Measurements from ENCODE around the gene MRTFB. TPM values are rescaled to one million over a fixed set of nuclear protein-coding genes. Genes with fewer than 3 reads are reported as not detected.

Gene MRTFB
- polyA plus RNA-seq, 1 experiment, result 6.2 TPM

DNA sequence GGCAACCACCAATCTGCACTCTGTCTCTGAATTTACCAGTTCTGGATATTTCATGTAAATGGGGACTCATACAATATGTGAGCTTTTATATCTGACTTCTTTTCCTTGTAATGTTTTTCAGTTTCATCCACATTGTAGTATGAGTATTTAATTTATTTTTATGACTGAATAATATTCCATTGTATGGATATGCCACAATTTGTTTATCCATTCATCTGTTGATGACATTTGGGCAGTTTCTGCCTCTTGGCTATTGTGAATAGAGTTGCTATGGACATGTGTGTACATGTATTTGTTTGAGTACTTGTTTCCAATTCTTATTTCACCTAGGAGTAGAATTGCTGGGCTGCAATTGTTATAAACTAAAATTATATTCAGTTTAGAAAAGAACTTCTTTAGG is 126.9 kb downstream of the MRTFB start:
- TF ChIP-seq, protein P1, sequence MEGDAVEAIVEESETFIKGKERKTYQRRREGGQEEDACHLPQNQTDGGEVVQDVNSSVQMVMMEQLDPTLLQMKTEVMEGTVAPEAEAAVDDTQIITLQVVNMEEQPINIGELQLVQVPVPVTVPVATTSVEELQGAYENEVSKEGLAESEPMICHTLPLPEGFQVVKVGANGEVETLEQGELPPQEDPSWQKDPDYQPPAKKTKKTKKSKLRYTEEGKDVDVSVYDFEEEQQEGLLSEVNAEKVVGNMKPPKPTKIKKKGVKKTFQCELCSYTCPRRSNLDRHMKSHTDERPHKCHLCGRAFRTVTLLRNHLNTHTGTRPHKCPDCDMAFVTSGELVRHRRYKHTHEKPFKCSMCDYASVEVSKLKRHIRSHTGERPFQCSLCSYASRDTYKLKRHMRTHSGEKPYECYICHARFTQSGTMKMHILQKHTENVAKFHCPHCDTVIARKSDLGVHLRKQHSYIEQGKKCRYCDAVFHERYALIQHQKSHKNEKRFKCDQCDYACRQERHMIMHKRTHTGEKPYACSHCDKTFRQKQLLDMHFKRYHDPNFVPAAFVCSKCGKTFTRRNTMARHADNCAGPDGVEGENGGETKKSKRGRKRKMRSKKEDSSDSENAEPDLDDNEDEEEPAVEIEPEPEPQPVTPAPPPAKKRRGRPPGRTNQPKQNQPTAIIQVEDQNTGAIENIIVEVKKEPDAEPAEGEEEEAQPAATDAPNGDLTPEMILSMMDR (IDR thresholded peaks at IDR 0.05; ENCODE audit: insufficient read depth, low read depth, low read length), result no peak
- ChIA-PET CTCF (interaction anchor here (2.5 kb wide), 1 partner anchor 12 kb away, joined by 10 read pairs; no protein-coding TSS in a partner anchor), POLR2A (no interaction called here)

DNA sequence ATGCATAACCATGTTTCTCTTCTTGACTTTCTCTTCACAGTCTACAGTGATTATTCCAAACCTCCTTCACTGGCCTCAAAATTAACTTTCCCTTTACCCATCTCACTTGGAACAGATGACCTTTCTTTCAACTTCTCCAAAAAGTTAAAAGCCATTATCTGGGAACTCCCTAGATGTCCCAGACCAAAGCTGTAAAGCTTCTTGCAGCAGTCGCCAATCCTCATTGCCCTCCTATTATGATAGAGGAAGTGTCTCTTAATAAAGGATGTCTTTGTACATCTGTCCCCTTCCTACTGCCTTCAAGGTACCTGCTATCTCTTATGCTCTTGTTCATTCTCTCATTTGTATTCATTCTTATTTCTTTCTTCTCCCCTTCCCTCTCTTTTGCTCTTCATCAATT is 127.5 kb downstream of the MRTFB start:
- POLR2A ChIA-PET, result no interaction called here
- TF ChIP-seq, protein P1 (IDR thresholded peaks at IDR 0.05; ENCODE audit: insufficient read depth, low read depth, low read length), result no peak
- CTCF ChIA-PET, result interaction anchor here (1.6 to 2.3 kb wide), 2 partner anchors 8 to 12 kb away, joined by 5 to 13 read pairs; no protein-coding TSS in a partner anchor

More for the DNA sequence above, 126.9 kb downstream of the MRTFB start:
- DNase-seq (ENCODE audit: low read depth), result no peak
- no peaks in the 10 kb centered on the region for H3K36me3 ChIP-seq (ENCODE audit: control insufficient read depth, insufficient read depth, low read length)
- no peak overlapping the region for H3K4me3 ChIP-seq (ENCODE audit: low read depth, low read length)
- no peaks in the 10 kb centered on the region for H3K27me3 ChIP-seq (ENCODE audit: control insufficient read depth, insufficient read depth, low read length)

DNA sequence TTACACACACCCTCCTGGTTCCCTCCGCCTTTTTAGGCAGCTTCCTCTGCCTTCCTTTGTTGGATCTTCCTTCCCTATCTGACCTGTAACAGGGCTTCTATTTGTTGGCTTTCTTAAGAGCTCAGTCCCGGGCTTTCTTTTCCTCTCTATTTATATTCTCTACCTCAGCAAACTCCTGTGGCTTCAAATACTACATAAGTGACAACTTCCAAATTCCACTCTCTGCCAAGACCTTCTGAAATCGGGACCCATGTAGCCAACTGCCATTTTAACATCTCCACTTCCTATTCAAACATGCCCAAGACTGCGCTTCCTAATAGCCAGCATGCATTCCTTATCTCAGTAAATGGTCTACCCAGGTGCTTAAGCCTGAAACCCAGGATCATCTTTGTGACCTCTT is 128.1 kb downstream of the MRTFB start:
- TF ChIP-seq, protein P1 (IDR thresholded peaks at IDR 0.05; ENCODE audit: insufficient read depth, low read depth, low read length), result no peak
- Histone ChIP-seq H3K4me3 (ENCODE audit: low read depth, low read length) (no peak overlapping the region), H3K27me3 (ENCODE audit: control insufficient read depth, insufficient read depth, low read length) (no peaks in the 10 kb centered on the region), H3K36me3 (ENCODE audit: control insufficient read depth, insufficient read depth, low read length) (no peaks in the 10 kb centered on the region)
- POLR2A ChIA-PET, result no interaction called here
- CTCF ChIA-PET, result interaction anchor here (1.2 to 2.3 kb wide), 3 partner anchors 9 to 30 kb away, joined by 3 to 13 read pairs (median 5); no protein-coding TSS in a partner anchor
- no peak for DNase-seq (ENCODE audit: low read depth)

More for the DNA sequence above, 127.5 kb downstream of the MRTFB start:
- Histone ChIP-seq H3K4me3 (ENCODE audit: low read depth, low read length) (no peak overlapping the region), H3K27me3 (ENCODE audit: control insufficient read depth, insufficient read depth, low read length) (no peaks in the 10 kb centered on the region), H3K36me3 (ENCODE audit: control insufficient read depth, insufficient read depth, low read length) (no peaks in the 10 kb centered on the region)
- no peak for DNase-seq (ENCODE audit: low read depth)

DNA sequence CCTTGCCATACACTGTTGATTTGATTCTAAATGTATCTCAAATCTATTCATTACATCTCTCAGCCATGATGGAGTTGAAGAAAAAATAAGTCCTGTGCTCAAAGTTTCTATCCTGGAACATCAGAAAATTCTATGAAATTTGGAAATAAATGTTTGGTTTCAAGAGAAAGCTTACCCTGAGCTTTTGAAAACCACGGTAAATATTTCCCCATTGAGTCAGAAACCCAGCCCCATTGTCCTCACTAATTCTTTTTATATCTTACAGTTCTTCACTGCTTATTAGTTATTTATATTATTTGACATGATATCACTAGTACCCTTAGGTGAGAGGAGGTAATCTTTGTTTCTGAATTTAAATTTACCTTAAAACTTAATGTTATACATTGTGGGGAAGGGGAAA is 128.5 kb downstream of the MRTFB start:
- ChIA-PET CTCF (interaction anchor here (1.2 to 2.3 kb wide), 4 partner anchors 9 to 30 kb away, joined by 3 to 13 read pairs (median 4); no protein-coding TSS in a partner anchor), POLR2A (interaction anchor here (0.6 kb wide), 1 partner anchor 36 kb away, joined by 3 read pairs; no protein-coding TSS in a partner anchor)
- TF ChIP-seq, protein P1 (IDR thresholded peaks at IDR 0.05; ENCODE audit: insufficient read depth, low read depth, low read length), result no peak
- Histone ChIP-seq H3K36me3 (ENCODE audit: control insufficient read depth, insufficient read depth, low read length) (no peaks in the 10 kb centered on the region), H3K27me3 (ENCODE audit: control insufficient read depth, insufficient read depth, low read length) (no peaks in the 10 kb centered on the region), H3K4me3 (ENCODE audit: low read depth, low read length) (no peak overlapping the region)
- DNase-seq (ENCODE audit: low read depth), result no peak

DNA sequence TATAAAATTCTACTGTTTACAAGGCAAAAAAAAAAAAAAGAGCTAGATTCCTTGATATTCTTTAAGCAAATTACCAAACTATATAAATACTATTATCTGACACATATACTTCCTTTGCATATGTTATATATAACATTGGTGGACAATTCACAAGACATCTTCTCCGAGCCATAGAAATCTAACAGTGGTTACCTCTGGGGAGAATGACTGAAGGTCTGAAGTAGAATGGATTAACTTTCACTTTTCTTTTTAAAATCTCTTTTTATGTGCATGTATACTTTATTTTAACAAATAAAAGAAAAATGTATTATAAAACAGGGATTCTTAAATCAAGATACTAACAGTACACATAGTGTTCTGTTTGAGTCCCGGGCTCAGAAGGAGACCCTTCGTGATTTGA is 131.0 kb downstream of the MRTFB start:
- Histone ChIP-seq H3K36me3 (ENCODE audit: control insufficient read depth, insufficient read depth, low read length) (no peaks in the 10 kb centered on the region), H3K4me3 (ENCODE audit: low read depth, low read length) (no peak overlapping the region), H3K27me3 (ENCODE audit: control insufficient read depth, insufficient read depth, low read length) (no peaks in the 10 kb centered on the region)
- POLR2A ChIA-PET, result no interaction called here
- TF ChIP-seq, protein P1 (IDR thresholded peaks at IDR 0.05; ENCODE audit: insufficient read depth, low read depth, low read length), result no peak
- CTCF ChIA-PET, result interaction anchor here (2.6 kb wide), 1 partner anchor 15 kb away, joined by 18 read pairs; no protein-coding TSS in a partner anchor
- DNase-seq (ENCODE audit: low read depth), result no peak
